Measurements from ENCODE around the gene NTF3. TPM values are rescaled to one million over a fixed set of nuclear protein-coding genes. Genes with fewer than 3 reads are reported as not detected.

NTF3 gene
- total and polyA plus RNA-seq, 9 of the 15 experiments (the other 6 are each of a cell fraction or from before 2014, with no cell fraction given): not detected

DNA sequence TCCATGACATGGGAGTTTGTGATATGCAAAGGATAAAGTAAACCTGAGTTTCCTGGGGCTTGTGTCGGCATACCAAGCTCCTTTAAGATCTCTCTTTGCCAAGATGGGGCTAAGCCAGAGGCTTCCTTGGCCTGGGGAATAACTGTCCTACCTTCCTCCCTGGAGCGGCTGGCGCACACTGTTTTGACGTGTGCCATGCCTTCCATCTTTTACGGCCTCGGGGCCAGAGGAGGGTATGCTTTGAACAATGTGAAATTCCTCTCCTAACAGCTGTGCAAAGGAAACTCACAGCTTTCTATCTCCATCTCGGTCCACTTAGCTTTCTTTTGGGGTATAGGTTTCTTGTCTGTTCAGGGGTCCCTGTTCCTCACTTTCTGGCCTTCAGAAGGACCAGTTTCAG, 55.2 kb downstream of the NTF3 start (continued):
- TF ChIP-seq, protein P1, sequence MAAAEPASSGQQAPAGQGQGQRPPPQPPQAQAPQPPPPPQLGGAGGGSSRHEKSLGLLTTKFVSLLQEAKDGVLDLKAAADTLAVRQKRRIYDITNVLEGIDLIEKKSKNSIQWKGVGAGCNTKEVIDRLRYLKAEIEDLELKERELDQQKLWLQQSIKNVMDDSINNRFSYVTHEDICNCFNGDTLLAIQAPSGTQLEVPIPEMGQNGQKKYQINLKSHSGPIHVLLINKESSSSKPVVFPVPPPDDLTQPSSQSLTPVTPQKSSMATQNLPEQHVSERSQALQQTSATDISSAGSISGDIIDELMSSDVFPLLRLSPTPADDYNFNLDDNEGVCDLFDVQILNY (CRISPR knock-in tag; IDR thresholded peaks at IDR 0.05): no peak

DNA sequence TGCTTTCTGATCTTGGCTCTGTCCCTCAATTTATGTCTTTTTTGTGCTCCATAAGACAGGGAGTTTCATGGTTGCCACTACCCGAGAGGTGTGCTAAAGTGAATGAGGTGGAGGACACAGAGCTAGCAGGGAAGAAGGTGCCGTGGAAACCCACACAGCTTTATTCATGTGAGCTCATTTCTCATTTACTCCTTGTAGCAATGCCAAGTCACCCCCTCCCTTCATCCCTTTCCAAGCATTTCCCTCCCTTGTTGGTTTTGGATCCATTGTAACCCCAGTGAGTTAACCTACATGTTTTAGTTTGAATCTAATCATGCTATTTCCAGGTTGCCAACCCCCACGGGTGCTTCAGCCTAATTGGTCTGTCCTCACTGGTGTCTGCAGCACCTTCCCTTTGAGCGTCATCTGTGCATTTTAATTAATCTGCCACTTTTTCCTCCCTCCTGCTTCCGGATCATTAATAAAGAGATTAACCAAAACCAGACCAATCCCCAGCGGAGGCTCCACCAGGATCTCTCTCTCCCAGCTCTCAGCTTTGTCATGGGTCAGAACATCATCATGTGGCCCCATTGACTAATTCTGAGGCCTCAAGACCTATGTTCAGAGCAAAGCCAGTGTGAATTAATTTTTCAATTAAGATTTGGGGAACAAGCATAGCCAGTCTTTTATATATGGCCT, 56.2 kb downstream of the NTF3 start:
- Histone ChIP-seq H3K4me1 (replicated peaks in 1 of 2; ENCODE audit: control insufficient read depth in 2 of 2, insufficient read depth in 2 of 2, low read length in 2 of 2) (no peaks in the 10 kb centered on the region), H3K9me3 (replicated peaks; ENCODE audit: control insufficient read depth, insufficient read depth, low read depth, low read length) (no peaks in the 10 kb centered on the region), H3K27ac (ENCODE audit: extremely low read depth, low read depth, low read length) (no peak overlapping the region), H4K20me1 (replicated peaks; ENCODE audit: control insufficient read depth, insufficient read depth, low read length) (no peaks in the 10 kb centered on the region), H3K9me1 (ENCODE audit: control insufficient read depth, insufficient read depth, low read length) (no peaks in the 10 kb centered on the region), H2AFZ (ENCODE audit: low read depth, low read length) (no peak overlapping the region), H3K79me2 (ENCODE audit: control insufficient read depth, insufficient read depth, low read length) (no peaks in the 10 kb centered on the region), H3K36me3 (ENCODE audit: control insufficient read depth, insufficient read depth, low read length) (no peaks in the 10 kb centered on the region), H3K4me2 (ENCODE audit: insufficient read depth, low read length) (no peak overlapping the region), H3K27me3 (ENCODE audit: control insufficient read depth in 2 of 2, insufficient read depth in 2 of 2, low read length in 2 of 2) (peaks cover 0 to 7% of the 10 kb centered on the region in 2 experiments; a peak in 2 of 5 replicates), H3K4me3 (no peak overlapping the region), H3K9ac (ENCODE audit: insufficient read depth in 1 of 2, low read depth in 2 of 2, low read length in 2 of 2) (no peak overlapping the region)
- no peak for TF ChIP-seq PYGO2 (tag; IDR thresholded peaks at IDR 0.05)
- TF ChIP-seq ASH1L (IDR thresholded peaks at IDR 0.05; ENCODE audit: borderline replicate concordance, low read depth, partially characterized antibody): no peak
- TF ChIP-seq ZKSCAN3 (CRISPR knock-in tag; IDR thresholded peaks at IDR 0.05): no peak
- no peak for TF ChIP-seq SIX5 (IDR thresholded peaks at IDR 0.05; ENCODE audit: borderline replicate concordance in 1 of 2, insufficient read depth in 1 of 2, low read depth in 1 of 2, low read length in 2 of 2)
- 0% methylated on average over 6 of the region's 6 CpGs for WGBS (ENCODE audit: insufficient coverage, low coverage, missing lambda C conversion rate)
- in situ Hi-C loops (cut with MboI): no loop called here
- POLR2A ChIA-PET: no interaction called here
- intact Hi-C loops (cut with micrococcal nuclease): no loop called here
- ATAC-seq (no peak), DNase-seq (ENCODE audit: extremely low read depth in 1 of 4, low spot score in 3 of 4) (no peak), FAIRE-seq (no peak)
- BruUV-seq (replicated peaks): no TSS peak
- CTCF ChIA-PET (ENCODE audit: low intra/inter-chr PET ratio): no interaction called here

Measured in K562 (cell line).